ENCODE measurements around the gene RBL1.

The RBL1 gene

DNA sequence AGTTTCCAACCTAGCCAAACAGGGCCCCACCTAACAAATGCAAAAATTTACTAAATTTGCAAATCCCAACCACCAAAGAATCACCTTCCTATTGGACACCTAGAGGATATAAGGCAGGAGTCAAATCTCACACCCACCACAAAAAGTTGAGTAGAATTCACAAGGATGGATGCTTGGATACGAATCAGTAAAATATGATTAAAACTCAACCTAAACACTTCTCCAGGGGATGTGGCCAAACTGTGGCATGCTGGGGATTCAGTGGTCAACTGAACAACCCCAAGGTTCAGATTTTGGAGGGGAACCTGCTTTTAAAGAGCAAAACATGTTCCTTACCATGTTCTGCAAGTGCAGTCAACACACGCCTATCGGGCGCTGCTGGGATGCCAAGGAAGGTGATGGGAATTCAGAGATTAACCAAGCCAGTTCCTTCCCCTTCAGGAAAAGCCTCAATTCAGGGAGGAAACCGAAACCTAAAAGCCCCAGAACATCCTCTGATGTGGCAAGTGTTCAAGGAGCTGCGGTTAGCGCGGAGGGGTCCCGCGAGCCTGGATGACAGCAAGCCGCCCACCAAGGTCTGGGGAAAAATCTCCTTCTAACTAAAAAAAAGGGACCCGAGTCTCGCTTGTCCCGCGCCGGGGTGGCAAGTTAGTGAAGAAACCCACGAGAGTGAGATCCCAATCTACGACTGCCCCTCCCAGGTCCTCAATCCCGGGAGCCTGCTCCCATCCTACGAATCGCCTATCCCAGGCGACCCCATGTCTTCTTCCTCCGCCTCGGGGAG lies 145.2 kb downstream of the RBL1 start:
- DNase-seq = peak in 1 of 2 donors; percentile 34

Data from bone marrow (tissue), 2 donors.